Uterus (tissue), 2 donors: ENCODE results near the gene EDAR.

Experiments used
- CTCF ChIP-seq, 4 experiments: fragments of 200-600 bp in 2 of 4; fragments of 450-650 bp in 2 of 4; sonication (generic) in 2 of 4; IDR thresholded peaks; one replicate each; pipeline ENCODE4 v1.5.1; 2016 to 2019; ENCODE audit warnings: antibody characterized with exemption in 4 of 4, mild to moderate bottlenecking in 2 of 4, moderate library complexity in 1 of 4
- POLR2A ChIP-seq, 2 donors: fragments of 450-650 bp; IDR thresholded peaks; one replicate each; pipeline ENCODE4 v1.6.1; 2016; ENCODE audit warnings: antibody characterized with exemption in 2 of 2, mild to moderate bottlenecking in 1 of 2, moderate library complexity in 1 of 2

DNA sequence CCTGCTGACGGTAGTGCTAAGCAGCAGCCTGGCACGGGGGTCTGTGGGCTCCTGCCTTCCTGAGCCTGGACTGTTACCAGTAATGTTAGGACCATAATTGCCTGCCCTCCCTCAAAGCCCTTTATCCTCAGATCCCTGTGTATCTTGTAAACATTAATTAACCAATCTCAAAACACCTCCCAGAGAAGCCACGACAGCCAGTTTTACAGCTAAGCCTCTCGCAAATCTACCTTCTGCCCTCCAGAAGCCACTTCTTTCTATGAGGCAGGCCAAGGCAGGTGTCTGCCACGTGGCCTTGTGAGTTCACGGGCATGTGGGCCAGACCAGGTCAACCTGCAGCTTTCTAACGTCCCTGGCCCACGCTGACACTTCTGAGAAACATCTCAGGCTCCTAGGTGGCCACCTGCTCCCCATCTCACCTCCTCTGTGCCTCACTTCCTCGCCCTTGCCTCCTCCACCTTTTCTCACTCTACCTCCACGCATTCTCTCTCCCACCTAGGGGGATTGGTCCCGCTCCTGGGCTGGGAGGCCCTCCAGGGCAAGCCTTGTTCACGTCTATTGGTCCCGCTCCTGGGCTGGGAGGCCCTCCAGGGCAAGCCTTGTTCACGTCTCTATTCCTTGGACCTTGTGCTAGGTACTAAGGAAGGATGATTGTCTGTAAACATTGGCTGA is 64.3 kb downstream of the EDAR start:
- no peak for TF ChIP-seq CTCF (IDR thresholded peaks at IDR 0.05)
- no peak for TF ChIP-seq POLR2A (IDR thresholded peaks at IDR 0.05)
